ENCODE results near the gene GFM2.

The GFM2 gene

GRCh38 chr5:74786851-74787250 is 19.9 kb upstream of the GFM2 start:
- no peak overlapping the region for H3K18ac ChIP-seq (ENCODE audit: low read depth in 1 of 2, low read length in 2 of 2)
- no peaks in the 10 kb centered on the region for H3K36me3 ChIP-seq (ENCODE audit: control insufficient read depth in 1 of 2, insufficient read depth in 2 of 2, low read depth in 1 of 2, low read length in 2 of 2)
- H2BK12ac ChIP-seq (ENCODE audit: low read length in 2 of 2), result no peak overlapping the region
- no peak for DNase-seq
- 91% methylated on average over 6 of the region's 6 CpGs for whole genome bisulfite sequencing
- no peak overlapping the region for H2AK5ac ChIP-seq (ENCODE audit: low read length, severe bottlenecking)
- H3K4me2 ChIP-seq (ENCODE audit: low read length, poor library complexity, severe bottlenecking), result no peak overlapping the region
- H4K8ac ChIP-seq (ENCODE audit: low read length), result no peak overlapping the region
- H3K9ac ChIP-seq (ENCODE audit: low read length), result no peak overlapping the region
- no peaks in the 10 kb centered on the region for H3K4me1 ChIP-seq (ENCODE audit: control insufficient read depth, insufficient read depth, low read depth, low read length)
- no peak overlapping the region for H3K27ac ChIP-seq (ENCODE audit: low read length, poor library complexity, severe bottlenecking)
- H3K4me3 ChIP-seq (ENCODE audit: insufficient read depth in 1 of 2, low read depth in 1 of 2, low read length in 2 of 2), result no peak overlapping the region
- H4K91ac ChIP-seq (ENCODE audit: low read length), result no peak overlapping the region
- H3K27me3 ChIP-seq (ENCODE audit: control insufficient read depth in 1 of 2, insufficient read depth in 1 of 2, low read length in 2 of 2), result no peaks in the 10 kb centered on the region
- no peak overlapping the region for H2BK5ac ChIP-seq (ENCODE audit: low read depth, low read length, poor library complexity, severe bottlenecking)
- no peak overlapping the region for H2AFZ ChIP-seq (ENCODE audit: low read depth, low read length)
- peaks cover 3% of the 10 kb centered on the region for H3K9me3 ChIP-seq (ENCODE audit: control insufficient read depth, low read length)
- no peak overlapping the region for H3K23ac ChIP-seq (ENCODE audit: low read length in 2 of 2)
- H2BK15ac ChIP-seq (ENCODE audit: low read depth, poor library complexity, severe bottlenecking), result no peak overlapping the region
- H3K14ac ChIP-seq (ENCODE audit: low read length in 2 of 2), result no peak overlapping the region
- H2BK120ac ChIP-seq (ENCODE audit: low read depth, low read length), result no peak overlapping the region
- H3K79me1 ChIP-seq (replicated peaks; ENCODE audit: low read length, poor library complexity, severe bottlenecking), result no peaks in the 10 kb centered on the region
- no peak overlapping the region for H3K4ac ChIP-seq (ENCODE audit: low read depth in 1 of 2, low read length in 2 of 2)

- Histone ChIP-seq H3K79me1 (replicated peaks; ENCODE audit: low read length, poor library complexity, severe bottlenecking) (peaks cover 6% of the 10 kb centered on the region), H4K91ac (ENCODE audit: low read length) (no peak overlapping the region), H2BK120ac (ENCODE audit: low read depth, low read length) (no peak overlapping the region), H3K36me3 (ENCODE audit: control insufficient read depth in 1 of 2, insufficient read depth in 2 of 2, low read depth in 1 of 2, low read length in 2 of 2) (peaks cover 15 to 46% of the 10 kb centered on the region in 2 experiments), H3K18ac (ENCODE audit: low read depth in 1 of 2, low read length in 2 of 2) (no peak overlapping the region), H3K4me3 (ENCODE audit: insufficient read depth in 1 of 2, low read depth in 1 of 2, low read length in 2 of 2) (no peak overlapping the region), H3K27ac (ENCODE audit: low read length, poor library complexity, severe bottlenecking) (no peak overlapping the region), H3K23ac (ENCODE audit: low read length in 2 of 2) (no peak overlapping the region), H3K9ac (ENCODE audit: low read length) (no peak overlapping the region), H2BK12ac (ENCODE audit: low read length in 2 of 2) (no peak overlapping the region), H2AK5ac (ENCODE audit: low read length, severe bottlenecking) (no peak overlapping the region), H3K9me3 (ENCODE audit: control insufficient read depth, low read length) (no peaks in the 10 kb centered on the region), H3K14ac (ENCODE audit: low read length in 2 of 2) (no peak overlapping the region), H2BK5ac (ENCODE audit: low read depth, low read length, poor library complexity, severe bottlenecking) (no peak overlapping the region), H2AFZ (ENCODE audit: low read depth, low read length) (no peak overlapping the region), H4K8ac (ENCODE audit: low read length) (no peak overlapping the region), H3K4me2 (ENCODE audit: low read length, poor library complexity, severe bottlenecking) (no peak overlapping the region), H3K4ac (ENCODE audit: low read depth in 1 of 2, low read length in 2 of 2) (no peak overlapping the region), H3K4me1 (ENCODE audit: control insufficient read depth, insufficient read depth, low read depth, low read length) (no peaks in the 10 kb centered on the region), H3K27me3 (ENCODE audit: control insufficient read depth in 1 of 2, insufficient read depth in 1 of 2, low read length in 2 of 2) (no peaks in the 10 kb centered on the region), H2BK15ac (ENCODE audit: low read depth, poor library complexity, severe bottlenecking) (no peak overlapping the region)
- WGBS, result no CpG with 5 or more reads among the region's 2 CpGs
- no peak for DNase-seq
Measured at GRCh38 chr5:74778609-74779008, 11.7 kb upstream of the GFM2 start.

GRCh38 chr5:74772359-74772758 is 5.4 kb upstream of the GFM2 start:
- H3K79me1 ChIP-seq (replicated peaks; ENCODE audit: low read length, poor library complexity, severe bottlenecking), result peaks cover 14% of the 10 kb centered on the region
- no peak overlapping the region for H2AFZ ChIP-seq (ENCODE audit: low read depth, low read length)
- H3K23ac ChIP-seq (ENCODE audit: low read length in 2 of 2), result no peak overlapping the region
- H3K27ac ChIP-seq (ENCODE audit: low read length, poor library complexity, severe bottlenecking), result no peak overlapping the region
- DNase-seq, result peak; percentile 13
- no peak overlapping the region for H2BK12ac ChIP-seq (ENCODE audit: low read length in 2 of 2)
- H3K9me3 ChIP-seq (ENCODE audit: control insufficient read depth, low read length), result no peaks in the 10 kb centered on the region
- H2BK5ac ChIP-seq (ENCODE audit: low read depth, low read length, poor library complexity, severe bottlenecking), result no peak overlapping the region
- no peak overlapping the region for H4K8ac ChIP-seq (ENCODE audit: low read length)
- H3K4ac ChIP-seq (ENCODE audit: low read depth in 1 of 2, low read length in 2 of 2), result no peak overlapping the region
- no peak overlapping the region for H3K18ac ChIP-seq (ENCODE audit: low read depth in 1 of 2, low read length in 2 of 2)
- H3K27me3 ChIP-seq (ENCODE audit: control insufficient read depth in 1 of 2, insufficient read depth in 1 of 2, low read length in 2 of 2), result no peaks in the 10 kb centered on the region
- no peak overlapping the region for H3K9ac ChIP-seq (ENCODE audit: low read length)
- 93% methylated on average over 4 of the region's 7 CpGs for WGBS
- no peak overlapping the region for H2AK5ac ChIP-seq (ENCODE audit: low read length, severe bottlenecking)
- H3K4me2 ChIP-seq (ENCODE audit: low read length, poor library complexity, severe bottlenecking), result no peak overlapping the region
- H2BK120ac ChIP-seq (ENCODE audit: low read depth, low read length), result no peak overlapping the region
- no peak overlapping the region for H2BK15ac ChIP-seq (ENCODE audit: low read depth, poor library complexity, severe bottlenecking)
- no peak overlapping the region for H3K14ac ChIP-seq (ENCODE audit: low read length in 2 of 2)
- H3K4me3 ChIP-seq (ENCODE audit: insufficient read depth in 1 of 2, low read depth in 1 of 2, low read length in 2 of 2), result no peak overlapping the region
- peaks cover 22 to 77% of the 10 kb centered on the region in 2 experiments for H3K36me3 ChIP-seq (ENCODE audit: control insufficient read depth in 1 of 2, insufficient read depth in 2 of 2, low read depth in 1 of 2, low read length in 2 of 2)
- no peak overlapping the region for H4K91ac ChIP-seq (ENCODE audit: low read length)
- H3K4me1 ChIP-seq (ENCODE audit: control insufficient read depth, insufficient read depth, low read depth, low read length), result no peaks in the 10 kb centered on the region

- Histone ChIP-seq H3K9ac (ENCODE audit: low read length) (peak overlapping the region; percentile 93), H3K4ac (ENCODE audit: low read depth in 1 of 2, low read length in 2 of 2) (peak overlapping the region in 1 of 2 experiments; percentile 95), H3K36me3 (ENCODE audit: control insufficient read depth in 1 of 2, insufficient read depth in 2 of 2, low read depth in 1 of 2, low read length in 2 of 2) (peaks cover 4 to 31% of the 10 kb centered on the region in 2 experiments), H2AFZ (ENCODE audit: low read depth, low read length) (no peak overlapping the region), H3K18ac (ENCODE audit: low read depth in 1 of 2, low read length in 2 of 2) (peak overlapping the region in 1 of 2 experiments; percentile 61), H3K4me3 (ENCODE audit: insufficient read depth in 1 of 2, low read depth in 1 of 2, low read length in 2 of 2) (peak overlapping the region; percentile 95 to 98), H2BK120ac (ENCODE audit: low read depth, low read length) (no peak overlapping the region), H3K9me3 (ENCODE audit: control insufficient read depth, low read length) (no peaks in the 10 kb centered on the region), H4K91ac (ENCODE audit: low read length) (no peak overlapping the region), H3K4me2 (ENCODE audit: low read length, poor library complexity, severe bottlenecking) (peak overlapping the region; percentile 94), H2BK12ac (ENCODE audit: low read length in 2 of 2) (no peak overlapping the region), H3K79me1 (replicated peaks; ENCODE audit: low read length, poor library complexity, severe bottlenecking) (peaks cover 13% of the 10 kb centered on the region), H3K23ac (ENCODE audit: low read length in 2 of 2) (no peak overlapping the region), H3K4me1 (ENCODE audit: control insufficient read depth, insufficient read depth, low read depth, low read length) (peaks cover 9% of the 10 kb centered on the region), H2BK15ac (ENCODE audit: low read depth, poor library complexity, severe bottlenecking) (no peak overlapping the region), H3K27me3 (ENCODE audit: control insufficient read depth in 1 of 2, insufficient read depth in 1 of 2, low read length in 2 of 2) (no peaks in the 10 kb centered on the region), H4K8ac (ENCODE audit: low read length) (no peak overlapping the region), H3K14ac (ENCODE audit: low read length in 2 of 2) (peak overlapping the region in 1 of 2 experiments; percentile 60), H3K27ac (ENCODE audit: low read length, poor library complexity, severe bottlenecking) (peak overlapping the region; percentile 68), H2BK5ac (ENCODE audit: low read depth, low read length, poor library complexity, severe bottlenecking) (no peak overlapping the region), H2AK5ac (ENCODE audit: low read length, severe bottlenecking) (peak overlapping the region; percentile 16)
- WGBS, result 5% methylated on average over 8 of the region's 9 CpGs
- DNase-seq, result peak; percentile 80
Measured at GRCh38 chr5:74767579-74767913, 629 bp upstream of the GFM2 start.

Measured in mesenchymal stem cell (in vitro differentiated cells and primary cell).